Measurements from ENCODE around the gene GPN2.

The GPN2 gene

DNA sequence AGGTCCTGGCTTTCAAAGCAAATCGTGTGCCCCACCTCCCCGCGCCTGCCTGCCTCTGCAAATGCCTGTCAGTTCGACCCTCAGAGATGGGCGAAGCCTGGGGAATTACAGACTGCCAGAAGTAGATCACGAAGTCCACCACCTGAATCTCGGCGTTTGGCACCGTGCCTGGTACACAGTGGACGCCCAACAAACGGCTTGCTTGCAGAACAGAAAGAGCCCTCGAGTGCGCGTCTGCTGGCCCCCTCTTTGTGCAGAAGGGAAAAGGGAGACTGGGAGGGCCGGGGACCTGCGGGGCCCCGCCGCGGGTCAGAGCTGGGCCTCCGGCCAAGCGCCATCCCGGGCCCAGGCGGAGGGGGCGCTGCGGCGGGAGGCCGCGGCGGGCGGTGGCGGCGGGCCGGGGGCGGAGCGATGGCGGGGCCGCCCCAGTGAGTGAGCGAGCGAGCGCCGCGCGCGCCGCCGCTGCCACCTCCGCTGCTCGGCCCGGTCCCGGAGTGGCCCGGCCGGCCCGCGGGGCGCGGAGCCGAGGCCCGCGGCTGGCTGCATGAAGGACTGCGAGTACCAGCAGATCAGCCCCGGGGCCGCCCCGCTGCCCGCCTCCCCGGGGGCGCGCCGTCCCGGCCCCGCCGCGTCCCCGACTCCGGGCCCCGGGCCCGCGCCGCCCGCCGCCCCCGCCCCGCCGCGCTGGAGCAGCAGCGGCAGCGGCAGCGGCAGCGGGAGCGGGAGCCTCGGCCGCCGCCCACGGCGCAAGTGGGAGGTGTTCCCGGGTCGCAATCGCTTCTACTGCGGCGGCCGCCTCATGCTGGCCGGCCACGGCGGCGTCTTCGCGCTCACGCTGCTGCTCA lies 63.6 kb downstream of the GPN2 start, which contains the start of gene ZDHHC18:
Gene ZDHHC18 (plus strand): TSS at position 428 of the 845 bp plus-strand sequence. CDS start 117 bp downstream, at position 545.
- H3K4me3 Mint-ChIP-seq: peak within 1 kb of the TSS; percentile 95 to 99 (median 97)
- TF ChIP-seq, protein P1, sequence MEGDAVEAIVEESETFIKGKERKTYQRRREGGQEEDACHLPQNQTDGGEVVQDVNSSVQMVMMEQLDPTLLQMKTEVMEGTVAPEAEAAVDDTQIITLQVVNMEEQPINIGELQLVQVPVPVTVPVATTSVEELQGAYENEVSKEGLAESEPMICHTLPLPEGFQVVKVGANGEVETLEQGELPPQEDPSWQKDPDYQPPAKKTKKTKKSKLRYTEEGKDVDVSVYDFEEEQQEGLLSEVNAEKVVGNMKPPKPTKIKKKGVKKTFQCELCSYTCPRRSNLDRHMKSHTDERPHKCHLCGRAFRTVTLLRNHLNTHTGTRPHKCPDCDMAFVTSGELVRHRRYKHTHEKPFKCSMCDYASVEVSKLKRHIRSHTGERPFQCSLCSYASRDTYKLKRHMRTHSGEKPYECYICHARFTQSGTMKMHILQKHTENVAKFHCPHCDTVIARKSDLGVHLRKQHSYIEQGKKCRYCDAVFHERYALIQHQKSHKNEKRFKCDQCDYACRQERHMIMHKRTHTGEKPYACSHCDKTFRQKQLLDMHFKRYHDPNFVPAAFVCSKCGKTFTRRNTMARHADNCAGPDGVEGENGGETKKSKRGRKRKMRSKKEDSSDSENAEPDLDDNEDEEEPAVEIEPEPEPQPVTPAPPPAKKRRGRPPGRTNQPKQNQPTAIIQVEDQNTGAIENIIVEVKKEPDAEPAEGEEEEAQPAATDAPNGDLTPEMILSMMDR (IDR thresholded peaks at IDR 0.05; ENCODE audit: unreplicated experiment in 3 of 3): peak; percentile 21 to 33 (median 32)
- H3K9me3 Mint-ChIP-seq: no peaks in the 10 kb centered on the region
- H3K27me3 Mint-ChIP-seq (ENCODE audit: low read depth): peaks cover 5% of the 10 kb centered on the region
- H3K4me1 Mint-ChIP-seq: peaks cover 24% of the 10 kb centered on the region
- peak within 1 kb of the TSS; percentile 92 to 98 (median 97) for H3K27ac Mint-ChIP-seq
- peaks cover 6% of the 10 kb centered on the region for H3K36me3 Mint-ChIP-seq (ENCODE audit: low read depth)
